ENCODE results near the gene CPSF3.

- no peak for TF ChIP-seq BCL3 (IDR thresholded peaks at IDR 0.05)
- no peak for TF ChIP-seq CTCF (IDR thresholded peaks at IDR 0.05)
- TF ChIP-seq EP300 (IDR thresholded peaks at IDR 0.05): no peak
- TF ChIP-seq POLR2A (IDR thresholded peaks at IDR 0.05; ENCODE audit: low read length): no peak
- TF ChIP-seq RFX5 (IDR thresholded peaks at IDR 0.05): no peak
- TF ChIP-seq FOSL2 (IDR thresholded peaks at IDR 0.05): no peak
- TF ChIP-seq FOSL2 (CRISPR knock-in tag; IDR thresholded peaks at IDR 0.05): no peak
- no peak for TF ChIP-seq RARB (CRISPR knock-in tag; IDR thresholded peaks at IDR 0.05)
- no peak for TF ChIP-seq MAZ (IDR thresholded peaks at IDR 0.05; ENCODE audit: borderline replicate concordance, low read depth, low read length)
- no peak for TF ChIP-seq MAFK (IDR thresholded peaks at IDR 0.05; ENCODE audit: partially characterized antibody)
These were observed 3.0 kb upstream of the CPSF3 start for GRCh38 chr2:9420495-9420894.

Measured in A549 (cell line).